NCI-H446 treated with DMSO at 0.1 percent for 48 hours (cell line): ENCODE results near the gene SH3RF3.
"Not testable (repeated sequence)": the region's sequence is repeated elsewhere in the genome, so short reads cannot be mapped to it uniquely, and the experiment has no call there.

Experiments
- DNase-seq: peaks from one replicate; lab custom pipeline; 2025; lab: John Stamatoyannopoulos, UW

SH3RF3 gene

DNA sequence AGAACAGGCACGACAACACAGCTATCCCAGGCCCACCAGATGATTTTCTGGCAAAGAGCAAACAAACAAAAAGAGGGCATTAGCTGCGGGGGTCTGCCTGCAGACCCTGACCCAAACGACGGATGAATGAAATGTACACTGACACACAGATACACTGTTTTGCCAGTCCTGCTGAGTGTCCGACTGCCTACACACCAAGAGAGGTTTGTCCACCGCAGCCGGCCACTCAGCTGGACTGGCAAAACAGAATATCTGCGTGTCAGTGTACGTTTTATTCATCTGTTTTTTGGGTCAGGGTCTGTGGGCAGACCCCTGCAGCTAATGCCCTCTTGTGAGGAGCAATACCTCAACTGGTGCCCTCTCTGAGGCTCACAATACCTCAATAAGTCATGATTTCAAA, 10.7 kb upstream of the SH3RF3 start:
- no peak for DNase-seq

- no peak for DNase-seq
Observed at GRCh38 chr2:109120166-109120565, 8.8 kb upstream of the SH3RF3 start.

- DNase-seq, result not testable (repeated sequence)
Observed at GRCh38 chr2:109120686-109121085, 8.3 kb upstream of the SH3RF3 start.

DNA sequence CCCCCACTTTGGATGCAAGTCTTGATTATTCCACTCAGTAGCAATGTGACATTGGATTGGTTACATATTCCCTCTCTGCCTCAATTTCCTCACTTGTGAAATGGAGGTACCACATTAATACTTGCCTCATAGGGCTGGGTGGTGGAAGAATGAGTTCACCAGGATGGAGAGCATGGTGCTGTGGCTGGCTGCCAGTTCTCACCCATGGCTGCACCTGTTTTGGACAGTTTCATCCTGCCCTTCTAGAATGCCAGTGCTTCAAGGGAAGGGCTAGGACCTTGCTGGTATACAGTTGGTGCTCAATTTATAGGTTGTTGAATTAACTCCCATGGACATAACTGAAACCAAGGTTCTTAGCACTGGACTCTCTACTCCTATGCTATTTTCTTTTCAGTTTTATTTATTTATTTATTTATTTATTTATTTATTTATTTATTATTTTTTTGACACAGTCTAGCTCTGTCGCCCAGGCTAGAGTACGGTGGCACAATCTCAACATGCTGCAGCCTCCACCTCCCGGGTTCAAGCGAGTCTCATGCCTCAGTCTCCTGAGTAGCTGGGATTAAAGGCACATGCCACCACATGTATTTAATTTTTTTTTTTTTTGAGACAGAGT, 5.3 kb upstream of the SH3RF3 start:
- DNase-seq, result no peak

DNA sequence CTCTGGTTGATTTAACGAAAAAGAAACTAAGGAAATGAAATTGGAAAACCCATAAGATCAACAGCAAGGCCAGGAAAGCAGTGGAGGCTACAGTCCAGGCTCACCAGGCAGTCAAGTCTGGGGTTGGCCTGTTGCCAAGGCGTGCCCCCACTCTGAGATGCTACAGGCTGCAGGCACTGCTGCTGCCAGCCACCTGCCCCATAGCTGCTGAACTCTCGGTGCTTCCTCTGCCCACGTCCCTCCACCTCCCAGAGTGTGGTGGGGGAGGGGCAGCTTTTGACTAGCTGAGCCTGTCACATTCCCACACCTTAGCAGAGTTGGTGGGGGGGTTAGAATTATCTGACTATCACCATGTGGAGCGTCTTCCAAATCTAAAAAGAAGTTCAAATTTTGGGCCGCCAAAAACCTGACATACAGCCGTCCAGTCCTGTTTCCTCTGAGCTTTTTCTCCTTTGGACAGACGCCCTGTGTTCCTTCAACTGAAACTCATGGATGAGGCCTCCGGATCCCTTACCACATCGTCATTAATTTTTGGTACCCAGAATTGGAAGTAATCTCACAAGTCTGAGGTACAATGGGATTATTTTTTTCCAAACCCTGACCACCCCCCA, 3.9 kb upstream of the SH3RF3 start:
- no peak for DNase-seq

DNA sequence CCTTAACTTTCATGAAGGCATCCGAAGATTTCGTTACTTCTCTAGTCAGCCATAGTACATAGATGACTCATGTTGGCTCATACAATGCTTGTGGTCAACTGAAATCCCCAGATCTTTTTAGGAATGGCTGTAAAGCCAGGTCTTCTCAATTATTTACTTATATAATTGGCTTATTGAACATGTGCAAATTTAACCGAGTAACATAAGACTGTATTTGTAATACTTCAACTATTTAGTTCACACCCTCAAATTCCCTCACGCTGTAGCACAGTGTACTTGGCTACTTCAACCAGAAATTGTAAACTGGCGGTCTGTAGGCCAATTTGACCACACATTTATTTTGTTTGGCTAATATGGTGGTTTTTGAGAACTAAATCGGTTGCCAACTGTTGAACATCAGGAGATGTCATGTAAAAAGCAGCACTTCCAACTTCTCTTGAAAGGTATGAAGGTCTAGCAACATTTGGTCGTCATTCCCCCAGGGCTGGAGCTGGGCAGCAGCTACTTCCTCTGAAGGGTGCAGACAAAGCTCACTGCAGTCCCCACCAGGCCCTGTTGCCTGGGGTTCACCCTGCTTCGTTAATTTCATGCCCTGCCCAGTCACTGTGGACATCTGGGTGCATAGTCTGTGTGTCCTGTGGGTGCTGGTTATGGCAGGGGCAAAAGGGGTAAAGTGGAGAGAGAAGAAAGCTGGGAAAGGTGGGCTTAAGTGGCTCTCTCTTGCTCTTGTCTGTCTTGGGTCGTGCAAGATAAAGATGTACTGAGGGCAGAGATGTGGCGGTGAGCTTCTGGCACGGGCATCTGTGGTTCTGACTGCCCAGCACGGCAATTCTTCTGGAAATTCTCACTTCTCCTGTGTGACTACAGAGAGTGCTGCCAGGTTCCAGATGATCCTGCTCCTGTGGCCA, 3.2 kb upstream of the SH3RF3 start:
- no peak for DNase-seq

GRCh38 chr2:109126501-109126860, 2.5 kb upstream of the SH3RF3 start:
- DNase-seq, result no peak

GRCh38 chr2:109127556-109127955, 1.4 kb upstream of the SH3RF3 start:
- DNase-seq, result no peak

- DNase-seq, result peak; percentile 79
Observed at GRCh38 chr2:109128048-109128615, 873 bp upstream of the SH3RF3 start.

GRCh38 chr2:109129356-109129920, 433 bp downstream of the SH3RF3 start:
- no peak for DNase-seq

DNA sequence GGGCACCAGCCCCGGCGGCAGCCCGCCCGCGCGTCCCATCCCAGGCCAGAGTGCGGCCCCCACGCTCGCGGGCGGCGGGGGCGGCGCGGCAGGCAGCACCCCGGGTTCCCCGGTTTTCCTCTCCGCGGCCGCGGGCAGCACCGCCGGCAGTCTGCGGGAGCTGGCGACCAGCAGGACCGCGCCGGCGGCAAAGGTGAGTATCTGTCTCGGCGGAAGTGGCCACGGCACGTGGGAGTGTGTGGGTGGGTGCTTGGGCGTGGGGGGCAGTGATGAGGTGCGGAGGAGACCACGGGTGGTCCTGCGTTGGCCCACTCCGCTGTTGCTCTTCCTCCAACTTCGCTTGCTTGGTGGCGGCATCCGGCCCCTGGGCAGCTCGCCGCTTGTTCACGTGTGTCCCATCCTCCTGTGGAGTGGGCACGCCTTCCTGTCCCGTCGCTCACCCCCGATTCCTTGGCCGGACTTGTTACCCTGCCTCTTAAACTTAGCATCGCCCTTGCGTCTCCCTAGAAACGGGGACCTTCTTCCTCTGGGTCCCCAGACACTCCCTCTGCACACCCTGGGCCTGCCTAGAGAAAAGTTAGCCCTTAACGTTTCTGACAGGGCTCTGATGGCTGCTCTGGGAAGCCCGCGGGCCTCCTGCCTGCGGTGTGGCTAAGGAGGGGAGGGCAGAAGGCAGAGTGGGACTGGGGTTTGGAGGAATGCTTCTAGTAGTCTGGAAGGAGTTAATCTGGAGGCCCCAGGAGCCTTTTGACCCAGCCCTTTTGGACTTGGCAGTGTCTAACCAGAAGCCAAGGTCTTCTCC, 1.1 kb downstream of the SH3RF3 start:
- DNase-seq, result no peak

GRCh38 chr2:109130723-109130995, 1.7 kb downstream of the SH3RF3 start:
- DNase-seq, result no peak

DNA sequence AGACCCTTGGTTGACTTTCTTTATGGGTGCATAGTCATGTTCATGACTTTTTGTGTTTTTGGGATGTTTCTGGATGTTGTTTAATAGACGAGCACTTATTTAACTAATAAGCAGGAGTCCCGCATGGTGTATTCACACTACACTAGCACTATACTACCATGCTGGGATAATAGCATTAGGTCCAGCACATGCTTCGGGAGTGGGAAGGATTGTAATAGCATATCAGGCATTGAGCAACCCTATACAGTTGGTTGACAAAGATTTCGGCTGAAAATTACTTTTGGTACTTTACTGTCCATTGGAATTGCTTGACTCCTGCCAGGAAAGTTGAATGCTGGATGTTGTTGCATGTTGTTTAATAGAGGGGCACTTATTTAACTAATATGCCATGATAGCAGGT, 2.8 kb downstream of the SH3RF3 start:
- no peak for DNase-seq

DNA sequence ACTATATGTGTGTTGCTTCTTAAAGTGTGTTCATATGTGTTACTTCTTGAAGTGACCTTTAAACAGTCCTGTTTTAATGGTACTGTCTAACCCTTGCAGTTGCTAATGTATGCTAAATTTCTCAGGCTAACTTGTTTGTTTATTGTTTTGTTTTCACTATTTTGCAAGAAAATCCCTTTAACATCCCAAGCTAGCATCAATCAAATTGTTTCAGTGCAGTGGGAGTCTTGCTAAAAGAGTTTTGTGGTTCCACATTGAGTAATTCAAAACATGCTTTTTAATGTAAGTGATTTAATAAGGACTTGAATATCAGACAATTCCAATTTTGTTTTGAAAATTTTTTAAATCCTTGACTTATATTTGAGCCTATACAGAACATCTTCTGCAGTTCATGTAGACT, 3.6 kb downstream of the SH3RF3 start:
- no peak for DNase-seq

DNA sequence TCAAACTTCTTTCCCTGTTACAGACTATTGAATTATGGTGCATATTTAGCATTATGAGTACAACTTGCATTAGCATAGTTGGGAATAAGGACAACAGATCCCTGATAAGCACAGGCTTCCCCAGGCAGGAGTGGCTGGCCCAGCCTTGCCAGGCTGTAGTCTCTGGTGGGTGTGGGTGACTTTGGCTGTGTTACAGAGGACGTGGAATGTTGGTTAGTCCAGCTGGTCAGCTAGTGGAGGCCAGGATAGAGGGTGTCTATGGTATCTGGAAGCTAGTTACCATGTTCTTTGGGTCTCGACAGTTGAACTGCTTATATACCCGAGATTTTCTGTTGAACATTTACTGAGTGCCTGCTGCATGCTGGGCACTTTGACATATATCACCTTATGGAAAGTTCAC, 4.7 kb downstream of the SH3RF3 start:
- no peak for DNase-seq

GRCh38 chr2:109134741-109135358, 5.8 kb downstream of the SH3RF3 start:
- DNase-seq, result no peak

- DNase-seq, result peak; percentile 44
Observed at GRCh38 chr2:109135359-109136197, 6.6 kb downstream of the SH3RF3 start.

DNA sequence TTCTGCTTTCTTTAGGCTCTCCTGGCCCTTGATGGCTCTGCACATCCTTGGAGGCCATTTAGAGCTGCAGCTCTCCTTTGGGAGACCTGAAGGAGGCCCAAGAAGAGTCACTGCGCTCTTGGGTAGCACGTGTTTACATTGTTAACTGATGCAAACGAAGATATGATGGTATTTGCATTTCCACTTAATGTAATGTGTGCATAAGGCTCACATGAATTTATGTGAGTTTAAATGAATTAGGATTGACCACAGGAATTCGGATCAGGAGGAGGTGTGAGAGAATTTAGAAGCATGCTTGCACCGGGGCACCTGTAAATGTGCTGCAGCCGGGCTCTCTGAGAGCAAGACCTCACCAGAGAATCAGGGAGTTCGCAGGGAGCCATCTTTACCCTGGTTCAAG, 7.5 kb downstream of the SH3RF3 start:
- no peak for DNase-seq

DNA sequence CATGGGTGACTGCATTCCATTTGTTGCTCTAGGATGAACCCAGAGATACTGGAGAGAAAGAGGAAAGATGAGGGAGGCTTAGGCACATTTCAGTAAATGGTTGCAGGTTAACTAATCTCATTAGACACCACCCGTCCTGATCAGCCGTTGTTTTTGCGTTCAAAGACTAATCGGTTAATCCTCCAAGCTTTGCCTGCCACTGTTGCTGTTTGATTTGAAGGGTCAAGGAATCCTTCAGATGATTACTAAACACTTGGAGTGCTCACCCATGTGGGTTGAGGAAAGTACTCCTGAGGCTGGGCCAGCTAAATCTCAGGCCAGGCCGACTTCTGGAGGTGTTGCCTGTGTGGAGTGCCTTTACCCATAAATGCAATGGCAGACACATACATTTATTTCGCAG, 8.6 kb downstream of the SH3RF3 start:
- no peak for DNase-seq

DNA sequence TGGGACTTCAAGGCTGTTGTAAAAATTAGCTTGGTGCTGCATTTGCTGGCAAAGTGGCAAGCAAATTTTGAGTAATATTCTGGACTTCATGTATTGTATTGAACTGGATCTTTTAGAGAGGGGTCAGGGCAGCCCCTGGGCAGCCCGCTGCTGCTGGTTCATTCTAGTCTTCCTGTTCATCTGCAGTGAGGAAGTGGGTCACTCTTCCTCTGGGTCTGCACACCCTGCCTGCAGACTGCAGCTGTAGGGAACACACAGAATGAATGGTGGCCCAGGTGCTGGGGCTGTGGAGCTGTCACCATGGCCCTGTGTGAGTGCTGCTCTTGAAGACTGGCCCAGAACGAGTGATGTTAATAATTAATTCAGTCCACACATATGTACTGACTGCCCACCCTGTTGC, 9.4 kb downstream of the SH3RF3 start:
- no peak for DNase-seq

DNA sequence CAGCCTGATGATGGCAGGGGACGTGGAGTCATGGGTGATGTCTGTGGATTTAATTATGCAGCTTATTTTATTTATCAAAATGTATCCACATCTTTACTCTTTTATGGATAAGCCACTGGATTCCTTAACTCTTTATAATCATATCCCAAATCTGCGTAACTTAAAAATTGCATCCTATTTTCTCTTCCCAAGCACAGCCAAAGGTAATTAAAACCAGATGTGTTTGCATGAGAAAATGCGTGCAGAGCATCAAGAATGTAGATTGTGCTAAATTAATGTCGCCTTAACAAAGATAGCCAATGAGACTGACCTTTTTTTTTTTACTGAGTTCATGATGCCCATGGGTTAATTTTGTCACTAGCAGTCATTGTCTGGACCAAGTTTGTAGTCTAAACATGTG, 10.0 kb downstream of the SH3RF3 start:
- no peak for DNase-seq
